CD1c-positive myeloid dendritic cell (primary cell): Measurements from ENCODE around the gene LY6G5B.

Experiments
- DNase-seq: peaks from one replicate; pipeline ENCODE4 v3.0.0-alpha.2; 2016; ENCODE audit errors: extremely low spot score

LY6G5B gene

GRCh38 chr6:31641370-31641769 is 28.4 kb upstream of the LY6G5B start:
- no peak for DNase-seq

GRCh38 chr6:31642798-31643570 is 26.8 kb upstream of the LY6G5B start:
- DNase-seq = no peak

GRCh38 chr6:31643818-31644454 is 25.8 kb upstream of the LY6G5B start:
- no peak for DNase-seq

GRCh38 chr6:31645325-31645724 is 24.5 kb upstream of the LY6G5B start:
- DNase-seq = no peak

- DNase-seq = peak; percentile 90
Observed at GRCh38 chr6:31651602-31652191, 18.1 kb upstream of the LY6G5B start.

GRCh38 chr6:31652925-31653724 is 16.7 kb upstream of the LY6G5B start:
- peak; percentile 97 for DNase-seq

GRCh38 chr6:31654574-31655348 is 15.0 kb upstream of the LY6G5B start:
- DNase-seq = no peak

- no peak for DNase-seq
Observed at GRCh38 chr6:31655349-31656237, 14.2 kb upstream of the LY6G5B start, which contains the start of gene APOM. Gene APOM (plus strand): TSS chr6:31655894. CDS start chr6:31655967, 73 bp downstream.

GRCh38 chr6:31657406-31658157 is 12.2 kb upstream of the LY6G5B start:
- no peak for DNase-seq

GRCh38 chr6:31658158-31658688 is 11.6 kb upstream of the LY6G5B start:
- DNase-seq = no peak

GRCh38 chr6:31658983-31659648 is 10.7 kb upstream of the LY6G5B start:
- DNase-seq = no peak

GRCh38 chr6:31659649-31660380 is 10.0 kb upstream of the LY6G5B start:
- DNase-seq = peak; percentile 35

- peak; percentile 79 for DNase-seq
Observed at GRCh38 chr6:31660381-31661261, 9.2 kb upstream of the LY6G5B start, which contains the start of gene C6orf47. Gene C6orf47 (minus strand): TSS chr6:31660778. CDS start chr6:31659947, 831 bp downstream.

- no peak for DNase-seq
Observed at GRCh38 chr6:31661262-31662123, 8.3 kb upstream of the LY6G5B start.

GRCh38 chr6:31662124-31662723 is 7.6 kb upstream of the LY6G5B start:
- DNase-seq = peak; percentile 61
